Eye (tissue), 1 donor: ENCODE results near the gene ANXA8.

Experiments
- DNase-seq: peaks from one replicate; pipeline ENCODE4 v3.0.0-alpha.2; 2015

ANXA8 gene

DNA sequence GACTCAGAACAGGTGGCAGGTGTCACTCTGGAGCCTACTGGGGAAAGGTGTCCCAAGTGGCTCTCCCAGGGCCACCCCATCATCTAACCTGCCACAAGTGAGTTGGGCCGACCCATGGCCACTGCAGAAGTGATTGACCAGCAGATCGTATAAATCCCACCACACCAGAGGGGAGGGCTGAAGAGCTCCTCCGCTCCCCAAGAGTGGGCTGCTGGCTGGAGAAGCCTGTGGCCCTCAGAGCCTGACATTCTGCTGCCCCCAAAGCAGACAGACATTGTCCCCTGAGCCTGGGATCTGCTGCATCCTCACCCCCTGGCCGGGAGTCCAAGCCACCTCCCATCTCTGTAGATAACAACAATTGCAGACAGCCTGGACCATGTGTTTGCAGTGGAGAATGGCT lies 36.7 kb downstream of the ANXA8 start:
- no peak for DNase-seq

DNA sequence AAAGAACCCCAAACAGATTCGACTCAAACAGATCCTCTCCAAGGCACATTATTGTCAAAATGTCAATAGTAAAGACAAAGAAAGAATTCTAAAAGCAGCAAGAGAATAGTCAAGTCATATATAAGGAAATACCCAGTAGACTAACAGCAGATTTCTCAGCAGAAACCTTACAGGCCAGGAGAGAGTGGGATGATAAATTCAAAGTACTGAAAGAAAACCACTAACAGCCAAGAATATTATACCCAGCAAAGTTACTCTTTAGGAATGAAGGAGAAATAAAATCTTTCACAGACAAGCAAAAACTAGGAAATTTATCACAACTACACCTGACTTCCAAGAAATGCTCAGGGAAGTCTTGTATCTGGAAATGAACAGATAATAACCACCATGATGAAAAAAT lies 38.2 kb downstream of the ANXA8 start:
- DNase-seq = no peak

- no peak for DNase-seq
Measured at GRCh38 chr10:47444047-47444446, 39.9 kb downstream of the ANXA8 start.

GRCh38 chr10:47443145-47443544 lies 40.8 kb downstream of the ANXA8 start:
- DNase-seq = no peak

- DNase-seq = no peak
Measured at GRCh38 chr10:47442351-47442750, 41.6 kb downstream of the ANXA8 start.

DNA sequence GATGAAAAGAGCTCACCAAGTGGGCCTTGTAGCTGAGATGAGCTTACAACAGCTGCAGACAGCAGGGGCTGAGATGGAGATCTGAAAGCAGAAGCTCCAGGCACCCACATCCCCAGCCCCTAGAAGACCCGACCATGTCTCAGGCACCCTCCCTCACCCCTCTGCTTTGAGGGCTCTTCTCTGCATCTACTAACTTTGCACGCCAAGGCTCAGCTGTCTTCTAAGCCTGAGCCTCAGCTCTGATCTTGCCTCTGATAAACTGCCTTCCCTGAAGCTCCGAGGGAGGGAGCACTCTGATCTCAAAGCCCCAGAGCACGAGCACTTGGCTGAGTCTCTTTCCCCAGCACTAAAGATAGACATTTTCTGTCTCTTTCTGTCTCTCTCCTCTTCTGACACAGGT lies 42.0 kb downstream of the ANXA8 start:
- DNase-seq = no peak

- no peak for DNase-seq
Measured at GRCh38 chr10:47440207-47440606, 43.7 kb downstream of the ANXA8 start.

- peak; percentile 26 for DNase-seq
Measured at GRCh38 chr10:47438857-47439474, 44.9 kb downstream of the ANXA8 start.

DNA sequence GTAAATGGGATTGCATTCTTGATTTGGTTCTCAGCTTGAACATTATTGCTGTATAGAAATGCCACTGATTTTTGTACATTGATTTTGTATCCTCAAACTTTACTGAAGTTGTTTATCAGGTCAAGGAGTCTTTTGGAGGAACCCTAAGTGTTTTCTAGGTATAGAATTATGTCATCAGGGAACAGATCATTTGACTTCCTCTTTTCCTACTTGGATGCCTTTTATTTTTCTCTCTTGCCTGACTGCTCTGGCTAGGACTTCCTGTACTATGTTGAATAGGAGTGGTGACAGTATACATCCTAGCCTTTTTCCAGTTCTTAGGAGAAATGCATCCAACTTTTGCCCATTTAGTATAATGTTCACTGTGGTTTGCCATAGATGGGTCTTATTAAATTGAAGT lies 48.8 kb downstream of the ANXA8 start:
- no peak for DNase-seq

DNA sequence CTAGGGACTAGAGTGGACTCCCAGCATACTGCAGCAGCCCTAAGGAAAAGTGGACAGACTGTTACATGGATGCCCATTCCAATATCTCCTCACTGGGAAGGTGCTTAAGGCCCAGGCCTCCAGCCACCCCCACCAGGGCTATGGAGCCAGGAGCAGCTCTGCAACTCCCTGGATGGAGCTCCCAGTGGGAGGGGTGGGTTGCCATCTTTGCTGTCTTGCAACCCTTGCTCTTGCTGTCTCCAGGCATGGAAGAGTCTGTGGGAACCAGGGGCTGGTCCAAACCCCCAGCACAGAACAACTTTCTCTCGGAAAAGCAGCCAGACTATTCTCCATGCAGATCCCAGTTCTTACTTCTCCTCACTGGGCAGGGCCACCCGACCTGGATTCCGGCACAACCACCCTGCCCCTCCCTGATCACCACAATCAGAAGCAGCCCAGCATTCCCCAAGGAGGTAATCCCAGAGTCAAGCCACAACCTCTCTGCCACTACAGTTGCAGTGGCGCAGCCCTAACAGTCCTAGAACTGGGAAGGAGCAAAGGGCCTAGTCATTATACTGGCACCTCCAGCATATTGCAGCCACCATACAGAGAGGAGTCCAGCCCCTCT lies 58.0 kb downstream of the ANXA8 start:
- DNase-seq = no peak

DNA sequence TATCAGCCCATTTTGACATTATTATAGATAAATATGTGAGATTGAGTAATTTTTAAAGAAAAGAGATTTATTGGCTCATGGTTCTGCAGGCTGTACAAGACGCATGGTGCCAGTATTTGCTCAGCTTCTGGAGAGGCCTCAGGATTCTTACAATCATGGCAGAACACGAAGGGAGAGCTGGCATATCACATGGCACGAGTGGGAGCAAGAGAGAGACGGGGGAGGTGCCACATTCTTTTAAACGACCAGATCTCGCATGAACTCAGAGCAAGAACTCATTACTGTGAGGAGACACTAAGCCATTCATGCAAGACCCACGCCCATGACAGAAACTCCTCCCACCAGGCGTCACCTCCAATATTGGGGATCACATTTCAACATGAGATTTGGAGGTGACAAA lies 59.7 kb downstream of the ANXA8 start:
- DNase-seq = no peak

DNA sequence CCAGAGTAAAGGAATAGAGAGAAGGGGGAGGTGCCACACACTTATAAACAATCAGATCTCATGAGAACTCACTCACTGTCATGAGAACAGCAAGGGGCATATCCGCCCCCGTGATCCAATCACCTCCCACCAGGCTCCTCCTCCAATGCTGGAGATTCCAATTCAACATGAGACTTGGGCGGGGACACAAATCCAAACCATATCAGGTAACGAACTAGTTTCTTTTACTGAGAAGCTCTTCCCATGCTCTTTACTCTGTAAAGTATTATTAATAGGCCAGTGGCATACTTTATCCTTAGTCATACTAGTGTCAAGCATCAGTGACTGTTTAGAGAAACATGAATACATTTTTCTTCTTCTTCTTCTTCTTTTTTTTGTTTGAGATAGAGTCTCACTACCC lies 60.4 kb downstream of the ANXA8 start:
- DNase-seq = no peak

DNA sequence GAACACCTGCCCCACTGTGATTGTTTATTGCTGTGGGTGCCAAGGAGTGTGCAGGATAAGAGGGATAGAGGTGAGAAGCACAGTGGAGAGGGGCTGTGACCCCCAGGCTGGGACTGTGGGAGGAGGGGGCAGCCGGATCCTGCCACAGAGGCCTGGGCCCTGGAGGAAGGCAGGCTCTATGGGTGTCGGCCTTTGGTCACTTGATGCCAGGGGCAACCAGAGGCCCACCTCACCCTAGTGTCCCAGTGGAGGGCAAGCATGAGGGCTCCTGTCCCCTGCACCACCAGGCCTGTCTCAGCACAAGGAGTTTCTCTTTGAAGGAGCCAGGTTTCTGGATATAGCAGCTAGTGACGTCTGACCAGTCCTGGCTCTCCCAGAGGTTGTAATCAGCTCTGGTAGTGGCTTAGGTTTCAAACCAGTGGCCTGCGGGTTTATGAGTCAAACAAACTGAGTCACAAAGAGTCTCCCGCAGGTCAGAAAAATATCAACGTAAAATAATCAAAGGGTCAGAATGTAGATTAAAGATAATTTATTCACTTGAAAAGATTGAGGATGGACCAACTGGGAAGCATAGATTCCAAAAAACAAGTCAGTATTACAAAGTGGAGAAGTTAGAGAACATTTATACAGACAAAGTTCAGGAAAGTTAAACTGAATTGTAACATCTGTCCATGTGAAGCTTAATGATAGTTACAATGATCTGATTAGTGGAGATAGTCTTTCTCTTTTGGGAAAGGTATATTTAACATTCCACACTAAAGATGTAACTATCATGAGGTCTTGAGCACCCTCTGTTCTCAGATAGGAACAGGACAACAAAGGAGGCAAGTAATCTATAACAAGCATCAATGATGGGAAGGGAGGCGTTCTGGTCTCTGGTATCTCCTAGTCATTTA lies 62.6 kb downstream of the ANXA8 start:
- DNase-seq = no peak

GRCh38 chr10:47420305-47421056 lies 63.4 kb downstream of the ANXA8 start:
- no peak for DNase-seq

DNA sequence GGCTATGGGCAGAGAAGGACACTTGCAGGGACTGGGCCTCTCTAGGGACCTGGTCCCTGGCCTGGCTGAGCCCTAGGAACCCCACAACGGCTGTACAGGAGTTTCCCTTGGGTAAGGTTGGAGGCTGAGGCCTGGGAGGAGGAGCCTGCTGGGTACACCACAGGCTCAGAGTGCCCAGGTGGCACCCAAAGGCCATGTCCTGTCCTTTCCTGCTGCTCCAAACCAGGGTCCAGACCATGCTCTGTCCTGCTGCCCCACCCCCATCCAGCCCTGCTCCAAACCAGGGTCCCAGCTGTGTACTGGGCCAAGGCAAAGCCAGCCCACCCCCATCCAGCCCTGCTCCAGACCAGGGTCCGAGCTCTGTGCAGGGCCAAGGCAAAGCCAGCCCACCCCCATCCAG lies 64.5 kb downstream of the ANXA8 start:
- no peak for DNase-seq

GRCh38 chr10:47418966-47419365 lies 64.9 kb downstream of the ANXA8 start:
- no peak for DNase-seq

DNA sequence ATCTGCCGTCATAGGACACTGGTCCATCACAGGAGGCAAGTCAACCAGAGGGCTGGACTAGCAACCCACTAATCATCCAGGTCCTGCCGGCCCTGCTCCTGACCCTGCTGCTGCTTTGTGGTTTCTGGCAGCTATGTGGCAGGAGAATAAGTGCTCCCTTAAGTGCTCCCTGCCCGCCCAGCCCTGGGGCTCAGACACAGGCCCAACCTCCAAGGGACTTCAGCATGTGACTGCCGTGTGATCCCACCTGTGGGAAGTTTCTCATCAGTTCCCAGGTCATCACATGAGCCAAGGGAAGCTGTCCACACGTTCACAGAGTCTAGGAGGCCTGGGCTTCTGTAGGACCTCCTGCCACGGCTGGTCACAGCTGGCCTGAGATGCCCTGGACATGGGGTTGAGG lies 65.6 kb downstream of the ANXA8 start:
- no peak for DNase-seq
